HG03280 (cell line): ENCODE data around the gene KCNQ2.

Source experiments
- ATAC-seq: cut with Tn5 transposase; IDR thresholded peaks from one replicate; pipeline ENCODE4 v1.9.1; 2021; ENCODE audit warnings: mild to moderate bottlenecking, moderate library complexity; ENCODE audit not compliant: unreplicated experiment

KCNQ2 gene

DNA sequence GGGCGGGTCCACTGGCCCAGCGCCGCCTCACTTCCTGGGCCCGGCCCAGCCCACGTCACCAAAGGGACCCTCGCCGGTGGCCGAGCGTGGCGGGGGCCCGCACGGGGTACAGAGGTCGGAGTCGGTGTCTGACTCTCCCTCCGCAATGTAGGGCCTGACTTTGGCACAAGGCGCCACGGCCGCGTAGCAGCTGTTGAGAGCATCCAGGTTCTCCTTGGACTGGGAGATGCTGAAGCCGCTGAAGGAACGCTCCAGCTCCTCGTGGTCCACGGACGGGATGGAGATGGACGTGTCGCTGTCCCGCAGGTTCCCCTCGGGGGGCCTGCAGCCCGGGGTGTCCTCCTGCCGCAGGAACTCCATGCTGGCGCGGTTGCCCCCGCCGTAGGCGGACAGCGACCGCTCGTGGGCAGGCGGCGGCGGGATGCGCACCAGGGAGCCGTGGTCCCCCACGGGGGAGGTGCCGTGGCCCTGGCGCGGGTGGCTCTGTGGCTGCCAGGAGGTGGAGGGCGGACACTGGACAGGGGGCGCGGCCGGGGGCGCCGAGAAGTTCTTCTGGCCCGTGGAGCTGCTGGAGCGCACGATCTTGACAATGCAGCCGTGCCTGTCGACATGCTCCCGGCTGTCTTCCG, 65.7 kb downstream of the KCNQ2 start:
- ATAC-seq, result no peak

DNA sequence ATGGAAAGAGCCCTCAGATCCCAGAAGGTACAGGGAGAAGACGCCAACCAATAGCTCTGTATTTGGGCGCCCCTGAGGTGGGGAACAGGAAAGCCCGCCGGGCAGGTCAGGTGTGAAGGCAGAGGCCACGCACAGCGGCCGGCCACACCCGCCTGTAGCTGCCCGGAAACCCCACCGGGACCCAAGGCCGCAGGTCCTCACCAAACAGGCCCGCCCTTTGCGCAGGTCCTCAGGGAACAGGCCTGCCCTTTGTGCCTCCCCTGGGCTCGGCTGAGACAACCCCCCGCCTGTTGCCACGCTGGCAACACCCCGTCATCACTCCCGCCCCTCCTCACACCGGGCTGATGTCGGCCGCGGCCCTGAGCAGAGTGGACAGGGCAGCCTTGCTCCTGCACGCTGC, 66.4 kb downstream of the KCNQ2 start:
- ATAC-seq, result no peak

DNA sequence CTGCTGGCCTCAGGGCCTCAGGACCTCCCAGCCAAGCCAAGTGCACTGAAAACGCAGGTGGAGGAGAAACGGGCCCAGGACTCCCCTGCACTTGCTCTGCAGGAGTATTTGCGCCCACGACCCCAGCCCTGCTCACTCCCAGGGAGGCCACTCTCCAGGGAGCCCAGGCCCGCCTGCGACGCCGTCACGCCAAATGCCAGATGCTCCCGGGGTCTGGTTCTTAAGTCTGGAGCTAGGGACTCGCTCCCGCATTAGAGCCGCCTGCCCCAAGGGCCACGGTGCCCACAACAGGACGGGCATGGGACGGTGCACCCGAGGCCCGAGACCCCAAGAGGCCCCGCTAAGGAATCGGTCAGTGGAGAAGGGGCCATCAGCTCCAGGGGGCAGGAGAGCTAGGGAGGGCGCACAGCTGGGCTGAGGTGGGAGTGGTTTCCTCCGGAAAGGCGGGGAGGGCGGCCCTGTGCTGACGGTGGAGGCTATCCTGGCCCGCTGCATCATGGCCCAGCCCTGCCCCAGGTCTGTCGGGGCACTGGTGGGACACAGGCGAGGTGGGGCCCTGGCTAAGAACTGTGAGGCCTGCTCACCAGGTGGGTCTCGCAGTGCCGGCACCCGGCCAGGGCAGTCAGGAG, 67.2 kb downstream of the KCNQ2 start:
- no peak for ATAC-seq

DNA sequence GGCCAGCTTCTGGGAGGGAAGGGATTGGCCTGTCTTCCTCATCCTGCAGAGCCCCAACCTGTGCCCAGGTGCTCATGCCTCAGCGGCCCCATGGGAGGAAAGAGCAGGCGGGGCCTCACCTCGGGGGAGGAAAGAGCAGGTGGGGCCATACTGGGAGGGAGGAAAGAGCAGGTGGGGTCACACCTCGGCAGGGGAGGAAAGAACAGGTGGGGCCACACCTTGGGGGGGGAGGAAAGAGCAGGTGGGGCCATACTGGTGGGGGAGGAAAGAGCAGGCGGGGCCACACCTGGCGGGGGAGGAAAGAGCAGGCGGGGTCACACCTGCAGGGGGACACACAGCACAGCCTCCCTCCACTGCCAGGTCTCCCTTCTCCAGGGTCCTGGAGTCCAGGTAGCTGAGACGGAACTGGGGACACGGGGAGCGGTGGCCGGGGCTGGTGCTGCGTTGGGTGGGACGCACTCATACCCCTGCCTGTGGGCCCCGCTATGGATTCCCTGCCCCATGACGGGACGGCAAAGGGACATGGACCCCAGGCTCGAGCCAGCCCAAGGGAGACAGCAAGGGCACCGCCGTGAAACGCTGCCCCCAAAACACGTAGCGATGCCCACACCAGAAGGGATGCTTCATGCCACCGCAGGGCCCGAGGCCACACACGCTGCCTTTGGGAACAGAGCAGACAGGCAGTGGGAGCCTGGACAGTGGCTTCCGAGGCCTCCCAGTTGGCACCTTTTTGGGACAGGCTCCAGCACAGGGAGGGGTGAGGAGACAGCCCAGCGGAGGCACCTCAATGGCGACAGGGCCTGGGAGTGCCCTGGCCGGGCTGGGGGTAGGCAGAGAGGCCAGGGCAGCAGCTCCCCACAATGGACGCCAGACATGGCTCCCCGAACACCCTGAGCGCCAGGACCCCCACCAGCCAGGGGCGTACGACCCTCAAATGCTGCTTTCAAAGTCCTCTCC, 68.0 kb downstream of the KCNQ2 start:
- no peak for ATAC-seq

GRCh38 chr20:63403403-63404105, 68.9 kb downstream of the KCNQ2 start:
- no peak for ATAC-seq

- no peak for ATAC-seq
These were observed 69.6 kb downstream of the KCNQ2 start for GRCh38 chr20:63402860-63403220.

DNA sequence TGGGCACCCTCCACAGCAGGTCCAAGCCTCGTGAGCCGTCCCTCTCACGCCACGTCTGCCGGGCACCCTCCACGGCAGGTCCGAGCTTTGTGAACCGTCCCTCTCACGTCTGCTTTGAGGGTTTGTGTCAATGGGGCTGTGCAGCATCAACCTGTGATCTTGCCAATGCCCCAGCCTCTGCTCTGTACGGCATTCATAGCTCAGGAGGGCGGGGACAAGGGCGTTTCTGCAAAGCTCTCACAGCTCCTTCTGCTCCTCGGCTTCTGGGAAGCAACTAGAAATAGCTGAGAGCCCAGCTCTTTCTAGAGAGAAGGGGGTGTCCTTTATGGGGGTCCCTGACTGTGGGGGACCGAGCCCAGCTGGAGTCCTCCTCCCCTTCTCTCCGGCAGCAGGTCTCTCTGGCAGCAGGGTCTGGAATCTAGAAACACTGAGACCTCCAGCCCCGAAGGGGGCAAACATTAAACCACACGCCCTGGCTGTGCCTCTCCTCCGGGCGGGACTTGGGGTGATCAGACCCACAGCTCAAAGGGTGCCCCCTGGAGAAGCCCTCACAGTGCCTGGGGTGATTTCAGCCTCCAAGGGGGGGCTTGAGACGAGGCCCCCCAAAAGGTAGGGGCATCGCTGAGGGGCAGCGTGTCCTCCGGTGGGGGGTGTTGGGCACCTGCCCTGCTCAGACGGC, 70.1 kb downstream of the KCNQ2 start:
- no peak for ATAC-seq

DNA sequence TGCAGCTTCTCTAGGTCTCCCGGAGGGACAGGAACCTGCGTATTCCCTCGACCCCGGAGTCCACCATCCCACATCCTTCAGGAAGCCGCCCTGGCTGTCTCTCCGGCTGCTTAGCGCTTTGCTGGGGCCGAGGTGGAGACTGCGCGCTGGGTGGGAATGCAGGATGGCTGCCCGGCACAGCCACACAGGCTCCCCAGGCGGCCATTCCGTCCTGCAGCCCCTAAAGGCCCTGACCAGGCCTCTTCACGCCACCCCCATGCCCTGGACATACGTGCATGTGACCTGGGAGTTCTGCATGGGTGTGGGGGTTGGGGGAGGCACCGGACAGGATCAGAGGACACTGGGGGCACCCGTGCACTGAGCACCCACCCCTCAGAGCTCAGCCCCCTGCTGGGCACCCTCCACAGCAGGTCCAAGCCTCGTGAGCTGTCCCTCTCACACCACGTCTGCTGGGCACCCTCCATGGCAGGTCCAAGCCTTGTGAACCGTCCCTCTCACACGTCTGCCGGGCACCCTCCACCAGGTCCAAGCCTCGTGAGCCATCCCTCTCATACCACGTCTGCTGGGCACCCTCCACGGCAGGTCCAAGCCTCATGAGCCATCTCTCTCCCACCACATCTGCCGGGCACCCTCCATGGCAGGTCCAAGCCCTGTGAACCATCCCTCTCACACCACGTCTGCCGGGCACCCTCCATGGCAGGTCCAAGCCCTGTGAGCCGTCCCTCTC, 70.9 kb downstream of the KCNQ2 start:
- no peak for ATAC-seq

GRCh38 chr20:63400486-63401210, 71.8 kb downstream of the KCNQ2 start:
- no peak for ATAC-seq

DNA sequence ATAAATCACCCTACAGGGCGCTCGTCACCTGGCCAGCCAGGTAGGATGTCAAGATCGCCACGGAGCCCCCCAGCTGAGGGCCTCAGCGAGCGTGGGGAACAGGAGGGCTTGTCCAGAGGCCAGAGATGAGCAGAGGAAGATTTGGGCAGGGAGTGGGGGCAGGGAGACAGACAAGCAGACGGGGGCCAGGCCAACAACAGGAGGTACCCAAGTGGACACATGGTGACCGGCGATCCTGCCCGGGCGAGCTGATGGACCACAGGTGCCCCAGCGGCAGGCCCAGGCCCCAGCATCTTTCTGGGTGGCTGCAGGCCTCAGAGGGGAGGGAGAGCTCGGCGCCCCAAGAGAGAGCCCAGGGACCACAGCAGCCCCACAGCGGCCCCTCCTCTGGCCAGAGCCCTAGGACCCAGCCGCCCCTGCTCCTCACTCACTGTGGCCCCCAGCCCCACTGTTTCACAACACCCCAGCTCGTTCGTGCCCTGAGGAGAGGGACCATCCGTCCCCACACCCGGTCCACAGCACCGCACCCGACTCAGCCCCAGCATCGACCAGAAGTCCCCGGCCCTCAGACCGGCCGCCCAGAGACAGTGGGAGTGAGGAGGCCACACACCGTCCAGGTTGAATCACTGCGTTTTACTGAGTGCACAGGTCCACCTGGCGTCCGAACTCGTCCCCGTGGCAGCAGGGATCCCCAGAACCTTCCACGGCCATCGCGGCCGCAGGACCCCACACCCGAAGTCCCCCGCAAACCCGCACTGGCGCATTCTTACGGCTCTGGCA, 72.7 kb downstream of the KCNQ2 start:
- ATAC-seq, result no peak

DNA sequence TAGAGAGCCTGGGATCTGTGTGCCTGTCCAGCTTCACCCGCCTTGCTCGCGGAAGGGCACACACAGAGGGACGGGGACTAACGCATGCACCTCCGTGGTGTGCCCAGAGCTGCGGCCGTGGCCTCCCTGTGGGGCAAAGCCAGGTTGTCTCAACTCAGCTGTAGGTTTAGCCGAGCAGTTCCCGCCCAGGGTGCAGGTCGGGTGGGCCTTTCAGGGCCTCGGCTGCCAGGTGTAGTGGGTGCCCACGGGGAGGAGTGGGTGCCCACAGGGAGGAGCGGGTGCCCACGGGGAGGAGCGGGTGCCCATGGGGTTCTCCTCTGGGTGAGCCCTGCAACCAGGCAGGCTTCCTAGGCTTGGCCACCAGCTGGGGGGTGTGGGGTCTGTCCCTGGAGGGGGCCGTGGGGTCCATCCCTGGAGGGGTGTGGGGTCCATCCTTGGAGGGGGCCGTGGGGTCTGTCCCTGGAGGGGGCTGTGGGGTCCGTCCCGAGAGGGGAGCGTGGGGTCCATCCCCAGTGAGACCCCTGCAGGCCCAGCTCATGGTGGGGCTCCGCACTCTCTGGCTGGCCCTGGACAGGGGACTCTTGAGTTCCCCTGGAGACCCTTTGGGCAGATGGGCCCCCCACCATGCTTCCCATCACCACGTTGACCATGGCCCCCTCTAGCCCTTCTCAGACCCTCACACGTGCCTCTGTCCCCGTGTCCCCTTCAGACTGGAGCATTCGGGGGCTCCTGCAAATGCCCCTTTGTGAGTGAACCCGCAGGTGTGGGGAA, 73.5 kb downstream of the KCNQ2 start:
- ATAC-seq, result no peak

- ATAC-seq, result no peak
These were observed 74.5 kb downstream of the KCNQ2 start for GRCh38 chr20:63397946-63398450.

DNA sequence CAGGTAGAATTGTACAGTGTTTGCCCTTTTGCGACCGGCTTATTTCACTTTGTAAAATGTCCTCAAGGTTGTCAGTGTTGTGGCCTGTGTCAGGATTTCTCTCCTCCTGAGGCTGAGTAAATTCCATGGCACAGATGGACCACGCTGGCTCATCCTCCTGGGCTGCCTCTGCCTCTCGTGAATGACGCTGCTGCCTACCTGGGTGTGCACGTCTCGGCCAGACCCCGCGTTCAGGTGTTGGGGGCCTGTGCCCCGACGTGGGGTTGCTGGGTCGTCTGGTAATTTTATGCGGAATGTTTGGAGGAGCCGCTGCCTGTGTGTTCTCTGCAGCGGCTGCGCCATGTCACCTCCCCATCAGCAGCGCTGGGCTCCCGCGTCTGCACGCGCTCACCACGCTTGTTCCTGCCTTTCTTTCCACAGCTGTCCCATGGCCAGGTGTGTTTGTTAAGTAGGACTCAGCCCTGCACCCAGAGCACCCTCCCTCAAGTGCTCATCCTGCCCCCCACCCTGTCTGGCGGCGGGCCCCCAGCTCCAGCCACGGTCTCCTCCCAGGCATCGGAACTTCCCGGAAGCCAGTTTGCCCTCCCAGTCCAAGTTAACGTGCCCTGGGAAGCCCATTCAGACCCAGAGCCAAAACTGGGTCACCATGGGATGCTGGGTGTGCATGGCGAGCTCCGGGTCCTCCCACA, 75.2 kb downstream of the KCNQ2 start:
- no peak for ATAC-seq

DNA sequence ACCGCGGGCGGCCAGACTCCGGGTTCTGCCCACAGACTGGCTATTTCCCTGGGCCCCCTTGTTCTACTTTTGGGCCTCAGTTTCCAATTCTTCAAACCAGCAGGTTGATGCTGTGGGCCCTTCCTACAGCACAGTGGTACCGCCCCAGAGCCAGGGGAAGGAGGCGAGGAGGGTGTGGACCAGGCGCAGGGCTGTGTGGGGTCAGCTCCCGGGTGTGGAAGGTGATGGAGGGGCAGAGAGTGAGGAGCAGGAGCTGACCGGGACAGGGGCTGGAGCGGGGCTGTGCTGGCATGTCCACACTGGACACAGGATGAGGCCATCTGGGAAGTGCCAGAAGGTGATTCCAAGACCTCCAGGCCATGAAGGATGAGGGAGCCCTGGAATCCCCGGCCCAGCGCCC, 76.2 kb downstream of the KCNQ2 start:
- no peak for ATAC-seq

- ATAC-seq, result no peak
These were observed 76.7 kb downstream of the KCNQ2 start for GRCh38 chr20:63395723-63396122.

DNA sequence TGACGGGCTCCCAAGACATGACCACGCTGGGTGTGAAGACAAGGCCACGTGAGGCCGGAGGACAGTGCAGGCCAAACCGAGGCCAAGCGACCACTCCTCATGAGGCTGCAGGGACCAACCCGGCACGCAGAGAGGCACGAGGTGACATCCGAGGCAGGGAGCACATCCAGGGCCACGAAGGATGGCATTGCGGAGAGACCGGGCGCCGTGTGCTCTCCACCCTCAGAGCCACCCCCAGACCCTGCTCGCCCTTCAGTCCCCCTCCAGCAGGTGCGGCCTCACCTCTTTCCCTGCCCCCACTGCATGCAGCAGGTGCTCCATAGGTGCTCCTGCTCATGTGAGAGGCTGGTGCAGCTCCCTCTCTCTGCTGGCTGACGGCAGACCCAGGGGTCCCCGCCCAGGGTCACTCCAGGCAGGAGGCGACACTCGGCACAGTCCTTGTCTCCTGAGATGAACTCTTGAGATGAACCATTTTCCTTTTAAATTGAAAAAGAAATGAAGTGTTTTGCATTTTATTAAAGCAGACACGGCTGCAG, 77.5 kb downstream of the KCNQ2 start:
- no peak for ATAC-seq
